ENCODE data around the gene SGPP1.

DNA sequence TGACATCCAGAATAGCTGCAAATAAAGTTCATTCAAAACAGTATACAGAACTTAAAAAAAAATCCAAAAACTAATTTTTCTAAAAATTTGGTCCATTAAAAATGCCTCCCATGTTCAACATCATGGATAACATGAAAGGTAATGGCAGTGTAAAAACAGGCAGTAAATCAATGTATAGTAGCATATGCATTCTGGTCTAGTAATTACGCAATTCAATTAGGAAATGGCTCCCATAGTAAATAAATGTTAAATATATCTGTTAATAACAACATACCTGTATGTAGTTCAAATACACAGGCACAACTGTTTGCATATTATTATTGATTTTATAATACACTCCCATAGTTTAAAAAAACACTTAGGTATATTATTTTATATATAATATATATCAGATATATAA is 42.5 kb downstream of the SGPP1 start:
- TF ChIP-seq, protein P1, sequence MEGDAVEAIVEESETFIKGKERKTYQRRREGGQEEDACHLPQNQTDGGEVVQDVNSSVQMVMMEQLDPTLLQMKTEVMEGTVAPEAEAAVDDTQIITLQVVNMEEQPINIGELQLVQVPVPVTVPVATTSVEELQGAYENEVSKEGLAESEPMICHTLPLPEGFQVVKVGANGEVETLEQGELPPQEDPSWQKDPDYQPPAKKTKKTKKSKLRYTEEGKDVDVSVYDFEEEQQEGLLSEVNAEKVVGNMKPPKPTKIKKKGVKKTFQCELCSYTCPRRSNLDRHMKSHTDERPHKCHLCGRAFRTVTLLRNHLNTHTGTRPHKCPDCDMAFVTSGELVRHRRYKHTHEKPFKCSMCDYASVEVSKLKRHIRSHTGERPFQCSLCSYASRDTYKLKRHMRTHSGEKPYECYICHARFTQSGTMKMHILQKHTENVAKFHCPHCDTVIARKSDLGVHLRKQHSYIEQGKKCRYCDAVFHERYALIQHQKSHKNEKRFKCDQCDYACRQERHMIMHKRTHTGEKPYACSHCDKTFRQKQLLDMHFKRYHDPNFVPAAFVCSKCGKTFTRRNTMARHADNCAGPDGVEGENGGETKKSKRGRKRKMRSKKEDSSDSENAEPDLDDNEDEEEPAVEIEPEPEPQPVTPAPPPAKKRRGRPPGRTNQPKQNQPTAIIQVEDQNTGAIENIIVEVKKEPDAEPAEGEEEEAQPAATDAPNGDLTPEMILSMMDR (IDR thresholded peaks at IDR 0.05): no peak
- no peak for TF ChIP-seq EZH2 (IDR thresholded peaks at IDR 0.05; ENCODE audit: borderline replicate concordance, insufficient read depth, low read depth, low read length, poor library complexity, severe bottlenecking)

Measured in B cell (primary cell).